H1 (cell line): ENCODE measurements around the gene TTC13. TPM values are rescaled to one million over a fixed set of nuclear protein-coding genes. Genes with fewer than 3 reads are reported as not detected.

Experiments used
- CTCF ChIA-PET: fragments of 300-600 bp; sonication (Branson Sonifier 250); formaldehyde crosslinking; loops from one replicate; lab custom pipeline; 2021; ENCODE audit not compliant: partially characterized antibody; lab: Charles Lee
- POLR2A ChIA-PET: fragments of 300-600 bp; sonication (Branson Sonifier 250); formaldehyde crosslinking; loops from one replicate; lab custom pipeline; 2021; ENCODE audit warnings: inconsistent platforms; ENCODE audit not compliant: partially characterized antibody; lab: Charles Lee
- DNase-seq, 2 experiments: peaks; one replicate each; pipeline versions ENCODE4 v3.0.0 to v3.0.0-alpha.2; 2010 to 2022; ENCODE audit warnings: low spot score in 2 of 2, low read depth in 1 of 2, mixed read lengths in 1 of 2
- FAIRE-seq: peaks from 2 replicates; lab custom pipeline; 2011; peaks lifted over from hg19 to GRCh38; lab: Jason Lieb, UNC
- H2AFZ ChIP-seq: 2 replicates; pipeline ENCODE4 v1.8.1; 2012; ENCODE audit warnings: low read length, inconsistent platforms
- H2AK5ac ChIP-seq: 2 replicates; pipeline ENCODE4 v1.6.1; 2013; ENCODE audit warnings: low read depth, low read length
- H2BK120ac ChIP-seq: replicated peaks from 2 replicates; pipeline ENCODE3; 2013; ENCODE audit warnings: low read depth, low read length, inconsistent platforms
- H2BK12ac ChIP-seq: 2 replicates; pipeline ENCODE4 v1.6.1; 2013; ENCODE audit warnings: low read depth, low read length
- H2BK15ac ChIP-seq: 2 replicates; pipeline ENCODE4 v1.6.1; 2013; ENCODE audit warnings: low read length
- H2BK20ac ChIP-seq: 2 replicates; pipeline ENCODE4 v1.6.1; 2013; ENCODE audit warnings: low read length
- H2BK5ac ChIP-seq: 2 replicates; pipeline ENCODE4 v1.6.1; 2013; ENCODE audit warnings: low read depth, low read length
- H3K14ac ChIP-seq: 2 replicates; pipeline ENCODE4 v1.6.1; 2013; ENCODE audit warnings: inconsistent platforms; ENCODE audit not compliant: insufficient read length
- H3K18ac ChIP-seq: 2 replicates; pipeline ENCODE4 v1.6.1; 2013; ENCODE audit warnings: low read length; ENCODE audit errors: extremely low read depth
- H3K23ac ChIP-seq: 2 replicates; pipeline ENCODE4 v1.6.1; 2013; ENCODE audit warnings: inconsistent platforms; ENCODE audit not compliant: insufficient read length
- H3K23me2 ChIP-seq: 2 replicates; pipeline ENCODE4 v1.6.1; 2013; ENCODE audit warnings: low read depth, low read length
- H3K27ac ChIP-seq: 2 replicates; pipeline ENCODE4 v1.6.1; 2011; ENCODE audit warnings: low read depth, low read length, inconsistent platforms
- H3K27me3 ChIP-seq, 4 experiments: replicated peaks in 1 of 4; 1 replicate in 1 of 4; 2 replicates in 3 of 4; pipeline versions ENCODE4 v1.6.1 to v1.8.1; 2011 to 2013; ENCODE audit warnings: low read length in 3 of 4, mild to moderate bottlenecking in 3 of 4, inconsistent platforms in 2 of 4, mixed read lengths in 2 of 4, moderate library complexity in 1 of 4; ENCODE audit not compliant: control insufficient read depth in 3 of 4, insufficient read depth in 3 of 4; ENCODE audit errors: extremely low read depth in 1 of 4
- H3K36me3 ChIP-seq, 4 experiments: 2 replicates each; pipeline versions ENCODE4 v1.6.1 to v1.8.1; 2011 to 2013; ENCODE audit warnings: mild to moderate bottlenecking in 4 of 4, low read length in 3 of 4, moderate library complexity in 2 of 4, control low read depth in 1 of 4, inconsistent platforms in 1 of 4; ENCODE audit not compliant: insufficient read depth in 4 of 4, control insufficient read depth in 2 of 4
- H3K4ac ChIP-seq: replicated peaks from 2 replicates; pipeline ENCODE3; 2013; ENCODE audit warnings: low read length, low read depth, mixed read lengths, inconsistent platforms; ENCODE audit not compliant: insufficient read length
- H3K4me1 ChIP-seq, 4 experiments: replicated peaks in 1 of 4; 1 replicate in 1 of 4; 2 replicates in 3 of 4; pipeline versions ENCODE4 v1.6.1 to v1.8.1; 2011 to 2013; ENCODE audit warnings: low read length in 3 of 4, inconsistent platforms in 2 of 4, mixed read lengths in 1 of 4; ENCODE audit not compliant: insufficient read depth in 4 of 4, control insufficient read depth in 3 of 4
- H3K4me2 ChIP-seq, 2 experiments: 2 replicates each; pipeline versions ENCODE4 v1.6.1 to v1.8.1; 2011 to 2013; ENCODE audit warnings: low read depth in 2 of 2, low read length in 2 of 2, control low read depth in 1 of 2, inconsistent platforms in 1 of 2, mild to moderate bottlenecking in 1 of 2; ENCODE audit not compliant: insufficient read depth in 1 of 2
- H3K4me3 ChIP-seq, 4 experiments: fragments of 200-600, 300-600 bp in 1 of 4; sonication (generic), shearing (Covaris generic), sonication (Bioruptor Twin) in 1 of 4; 2 replicates each; pipeline versions ENCODE4 v1.5.1 to v1.8.1; 2011 to 2016; ENCODE audit warnings: low read length in 4 of 4, low read depth in 3 of 4, control low read depth in 2 of 4, inconsistent platforms in 2 of 4, mild to moderate bottlenecking in 2 of 4, mixed read lengths in 1 of 4, moderate library complexity in 1 of 4; ENCODE audit not compliant: insufficient read depth in 2 of 4; ENCODE audit errors: extremely low read depth in 1 of 4
- H3K56ac ChIP-seq: replicated peaks from 2 replicates; pipeline ENCODE3; 2013; ENCODE audit warnings: low read depth, mild to moderate bottlenecking, mixed read lengths, low read length, inconsistent platforms; ENCODE audit not compliant: insufficient read length
- H3K79me1 ChIP-seq: 2 replicates; pipeline ENCODE4 v1.6.1; 2013; ENCODE audit warnings: low read depth, low read length, control low read depth
- H3K79me2 ChIP-seq, 2 experiments: 2 replicates each; pipeline versions ENCODE4 v1.6.1 to v1.8.1; 2012 to 2013; ENCODE audit warnings: low read length in 2 of 2, mild to moderate bottlenecking in 2 of 2, inconsistent platforms in 1 of 2; ENCODE audit not compliant: insufficient read depth in 2 of 2, control insufficient read depth in 1 of 2
- H3K9ac ChIP-seq, 4 experiments: replicated peaks in 1 of 4; 1 replicate in 1 of 4; 2 replicates in 3 of 4; pipeline versions ENCODE4 v1.6.1 to v1.8.1; 2011 to 2013; ENCODE audit warnings: low read depth in 3 of 4, low read length in 3 of 4, control low read depth in 2 of 4, mild to moderate bottlenecking in 2 of 4, moderate library complexity in 2 of 4, inconsistent platforms in 1 of 4; ENCODE audit errors: extremely low read depth in 1 of 4
- H3K9me3 ChIP-seq, 2 experiments: 2 replicates each; pipeline versions ENCODE4 v1.6.1 to v1.8.1; 2012 to 2013; ENCODE audit warnings: mild to moderate bottlenecking in 2 of 2, moderate library complexity in 2 of 2, control low read depth in 1 of 2, inconsistent platforms in 1 of 2, low read depth in 1 of 2, low read length in 1 of 2, mixed read lengths in 1 of 2; ENCODE audit not compliant: insufficient read depth in 2 of 2
- H4K20me1 ChIP-seq, 2 experiments: replicated peaks in 1 of 2; 2 replicates each; pipeline versions ENCODE3 to v1.8.1; 2011 to 2013; ENCODE audit warnings: inconsistent platforms in 2 of 2, low read length in 2 of 2, mild to moderate bottlenecking in 1 of 2; ENCODE audit not compliant: insufficient read depth in 2 of 2, control insufficient read depth in 1 of 2
- H4K5ac ChIP-seq: 2 replicates; pipeline ENCODE4 v1.6.1; 2013; ENCODE audit warnings: low read length, low read depth, mixed read lengths, inconsistent platforms; ENCODE audit not compliant: insufficient read length
- H4K8ac ChIP-seq: 2 replicates; pipeline ENCODE4 v1.8.0; 2013; ENCODE audit warnings: mild to moderate bottlenecking, moderate library complexity, low read length, inconsistent platforms; ENCODE audit not compliant: insufficient read depth; ENCODE audit errors: extremely low read depth
- H4K91ac ChIP-seq: replicated peaks from 2 replicates; pipeline ENCODE3; 2013; ENCODE audit warnings: low read length, mixed read lengths, inconsistent platforms; ENCODE audit not compliant: insufficient read length
- CBX8 ChIP-seq: fragments of 300-800, 300-1000 bp; sonication (generic); IDR thresholded peaks from 2 replicates; pipeline ENCODE4 v1.7.1; 2016; ENCODE audit warnings: low read depth, low read length, borderline replicate concordance
- E2F6 ChIP-seq: IDR thresholded peaks from 2 replicates; pipeline ENCODE4 v1.6.1; 2012; ENCODE audit warnings: inconsistent platforms
- EP300 ChIP-seq, 2 experiments: IDR thresholded peaks; 1 replicate in 1 of 2; 2 replicates in 1 of 2; pipeline ENCODE4 v1.6.1; 2011 to 2012; ENCODE audit warnings: low read depth in 2 of 2, low read length in 2 of 2, mild to moderate bottlenecking in 2 of 2, borderline replicate concordance in 1 of 2, inconsistent platforms in 1 of 2, moderate library complexity in 1 of 2
- SP1 ChIP-seq: IDR thresholded peaks from 2 replicates; pipeline ENCODE4 v1.6.1; 2011; ENCODE audit warnings: low read depth, low read length
- TEAD4 ChIP-seq: IDR thresholded peaks from 2 replicates; pipeline ENCODE4 v1.6.1; 2012; ENCODE audit warnings: low read depth, low read length, inconsistent platforms, mixed read lengths
- WGBS, 2 experiments: shearing (Covaris generic) in 1 of 2; methylation state at CpG; one replicate each; pipeline versions ENCODE4 v1.1.6 to v1.1.7; 2013 to 2015; ENCODE audit warnings: low lambda C conversion rate in 2 of 2, mixed read lengths in 2 of 2, inconsistent platforms in 1 of 2, low coverage in 1 of 2, missing lambda C conversion rate in 1 of 2; ENCODE audit not compliant: insufficient replicate concordance in 2 of 2, insufficient coverage in 1 of 2, insufficient read length in 1 of 2; ENCODE audit errors: extremely low coverage in 1 of 2, missing lambda C conversion rate in 1 of 2; 5-methylcytosine and 5-hydroxymethylcytosine counted together
- polyA plus RNA-seq, 7 experiments: library from polyadenylated mRNA; depleted of rRNA in 3 of 7; stranded (reverse) in 5 of 7; unstranded in 2 of 7; fragments of >200 nt in 5 of 7; fragments of 200-250 nt in 2 of 7; gene quantifications; 1 replicate in 5 of 7; 2 replicates in 1 of 7; 4 replicates in 1 of 7; pipeline versions ENCODE4 v1.2.1 to v1.2.3, GENCODE V29; 2011 to 2013; ENCODE audit warnings: missing spikeins in 2 of 7, mixed read lengths in 2 of 7
- total RNA-seq: library from RNA; stranded (reverse); fragmentation: NEBNext Ultra II Directional; extraction: Animal tissue kit (Norgen Biotek cat#: 25700); gene quantifications from 2 replicates; pipeline ENCODE4 v1.2.1, GENCODE V29; 2021
- TF ChIP-seq, protein P1 (sequence below): IDR thresholded peaks from 2 replicates; pipeline ENCODE4 v1.6.1; 2011; ENCODE audit warnings: low read depth, mild to moderate bottlenecking, low read length; ENCODE audit not compliant: insufficient read depth

Gene TTC13
- total and polyA plus RNA-seq, 2 of the 8 experiments (the other 6 are each of a cell fraction or from before 2014, with no cell fraction given), result 3.1 to 7.1 TPM

GRCh38 chr1:230905733-230906132 is 72.9 kb downstream of the TTC13 start:
- no peaks in the 10 kb centered on the region for H3K9me3 ChIP-seq
- no peak for DNase-seq

More at GRCh38 chr1:230905733-230906132, 72.9 kb downstream of the TTC13 start:
- no peak overlapping the region for H2BK120ac ChIP-seq
- no peak for TF ChIP-seq TEAD4
- TF ChIP-seq, protein P1, sequence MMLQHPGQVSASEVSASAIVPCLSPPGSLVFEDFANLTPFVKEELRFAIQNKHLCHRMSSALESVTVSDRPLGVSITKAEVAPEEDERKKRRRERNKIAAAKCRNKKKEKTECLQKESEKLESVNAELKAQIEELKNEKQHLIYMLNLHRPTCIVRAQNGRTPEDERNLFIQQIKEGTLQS, result no peak
- no peak for TF ChIP-seq CBX8
- TF ChIP-seq E2F6, result no peak
- TF ChIP-seq SP1, result no peak
- no peak for TF ChIP-seq EP300 (IDR thresholded peaks at IDR 0.05; ENCODE audit: borderline replicate concordance in 1 of 2, low read depth in 2 of 2, low read length in 2 of 2)
- H2BK20ac ChIP-seq, result no peak overlapping the region
- H3K4ac ChIP-seq, result no peak overlapping the region
- H2BK15ac ChIP-seq, result no peak overlapping the region
- no peak overlapping the region for H4K5ac ChIP-seq
- H3K14ac ChIP-seq, result no peak overlapping the region
- peak overlapping the region; percentile 38; the same call in 1 of the 2 replicates for H4K8ac ChIP-seq
- H3K23ac ChIP-seq, result no peak overlapping the region
- H4K91ac ChIP-seq, result no peak overlapping the region
- H3K4me3 ChIP-seq, result no peak overlapping the region
- no peak overlapping the region for H3K18ac ChIP-seq
- H2BK12ac ChIP-seq, result no peak overlapping the region
- H3K79me1 ChIP-seq, result no peaks in the 10 kb centered on the region
- no peak overlapping the region for H3K9ac ChIP-seq
- no peak for FAIRE-seq
- CTCF ChIA-PET, result interaction anchor here (1.1 to 2.4 kb wide), 4 partner anchors 11 to 39 kb away, joined by 3 to 6 read pairs (median 3); no protein-coding TSS in a partner anchor
- no peak overlapping the region for H3K4me2 ChIP-seq
- POLR2A ChIA-PET, result no interaction called here
- no peak overlapping the region for H2AFZ ChIP-seq
- no peak overlapping the region for H3K56ac ChIP-seq
- no peak overlapping the region for H2AK5ac ChIP-seq
- H3K79me2 ChIP-seq, result no peaks in the 10 kb centered on the region
- 85% methylated on average over 5 of the region's 5 CpGs; no CpG with 5 or more reads in 1 of the 2 experiments for WGBS, 2 experiments
- H3K23me2 ChIP-seq, result no peaks in the 10 kb centered on the region; the same call in 1 of the 2 replicates
- no peaks in the 10 kb centered on the region; a peak in 1 of 7 replicates for H3K27me3 ChIP-seq
- no peaks in the 10 kb centered on the region; a peak in 1 of 8 replicates for H3K36me3 ChIP-seq
- no peak overlapping the region for H2BK5ac ChIP-seq
- no peaks in the 10 kb centered on the region; a peak in 1 of 7 replicates for H3K4me1 ChIP-seq
- H3K27ac ChIP-seq, result no peak overlapping the region
- peaks cover 0 to 3% of the 10 kb centered on the region in 2 experiments for H4K20me1 ChIP-seq
